ENCODE measurements around the gene RFC3.

DNA sequence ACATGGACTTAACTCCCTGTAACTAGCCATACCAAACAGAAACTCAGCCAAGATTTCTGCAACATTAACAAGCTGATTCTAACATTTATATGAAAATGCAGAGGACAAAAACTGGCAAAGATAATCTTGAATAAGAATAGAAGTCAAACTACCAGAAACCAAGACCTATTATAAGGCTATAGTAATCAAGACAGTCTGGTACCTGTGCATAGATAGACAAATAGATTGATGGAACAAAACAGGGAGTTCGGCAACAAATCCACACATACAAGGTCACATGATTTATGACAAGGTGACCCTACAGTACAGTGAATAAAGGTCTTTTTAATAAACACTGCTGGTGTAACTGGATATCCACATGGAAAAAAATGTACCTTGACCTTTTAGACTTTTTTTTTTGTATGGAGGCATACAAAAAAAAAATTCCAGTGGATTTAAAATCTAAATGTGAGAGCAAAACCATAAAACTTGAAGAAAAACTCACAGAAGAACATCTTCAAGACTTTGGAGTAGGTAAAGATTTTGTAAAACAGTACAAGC, 2.9 kb upstream of the RFC3 start:
- TF ChIP-seq, protein P1, sequence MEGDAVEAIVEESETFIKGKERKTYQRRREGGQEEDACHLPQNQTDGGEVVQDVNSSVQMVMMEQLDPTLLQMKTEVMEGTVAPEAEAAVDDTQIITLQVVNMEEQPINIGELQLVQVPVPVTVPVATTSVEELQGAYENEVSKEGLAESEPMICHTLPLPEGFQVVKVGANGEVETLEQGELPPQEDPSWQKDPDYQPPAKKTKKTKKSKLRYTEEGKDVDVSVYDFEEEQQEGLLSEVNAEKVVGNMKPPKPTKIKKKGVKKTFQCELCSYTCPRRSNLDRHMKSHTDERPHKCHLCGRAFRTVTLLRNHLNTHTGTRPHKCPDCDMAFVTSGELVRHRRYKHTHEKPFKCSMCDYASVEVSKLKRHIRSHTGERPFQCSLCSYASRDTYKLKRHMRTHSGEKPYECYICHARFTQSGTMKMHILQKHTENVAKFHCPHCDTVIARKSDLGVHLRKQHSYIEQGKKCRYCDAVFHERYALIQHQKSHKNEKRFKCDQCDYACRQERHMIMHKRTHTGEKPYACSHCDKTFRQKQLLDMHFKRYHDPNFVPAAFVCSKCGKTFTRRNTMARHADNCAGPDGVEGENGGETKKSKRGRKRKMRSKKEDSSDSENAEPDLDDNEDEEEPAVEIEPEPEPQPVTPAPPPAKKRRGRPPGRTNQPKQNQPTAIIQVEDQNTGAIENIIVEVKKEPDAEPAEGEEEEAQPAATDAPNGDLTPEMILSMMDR (IDR thresholded peaks at IDR 0.05): no peak
- no peak for TF ChIP-seq POLR2A (IDR thresholded peaks at IDR 0.05)
